GM18907 (cell line): ENCODE data around the gene TIGD4.

Source experiments
- ATAC-seq: cut with Tn5 transposase; IDR thresholded peaks from one replicate; pipeline ENCODE4 v1.9.1; 2021; ENCODE audit warnings: mild to moderate bottlenecking, moderate library complexity; ENCODE audit not compliant: unreplicated experiment

TIGD4 gene

DNA sequence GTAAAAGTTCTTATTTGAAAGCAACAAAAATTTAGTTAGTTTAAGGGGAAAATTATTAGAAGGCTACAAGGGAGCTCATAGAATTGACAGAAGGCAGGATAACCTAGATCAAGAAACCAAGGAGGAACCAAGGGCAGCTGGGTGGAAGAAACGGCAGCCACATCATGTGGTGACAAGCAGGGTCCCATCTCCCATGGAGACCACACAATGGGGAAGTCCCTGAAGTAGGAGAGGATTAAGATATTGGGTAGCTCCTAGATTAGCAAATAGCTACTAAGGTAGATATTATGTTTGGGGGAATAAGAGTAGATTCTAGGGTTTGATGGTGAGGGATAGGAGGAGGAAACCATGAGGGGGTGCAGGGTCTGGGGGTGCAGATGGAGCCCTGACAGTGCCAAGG is 51.7 kb downstream of the TIGD4 start:
- ATAC-seq = no peak

DNA sequence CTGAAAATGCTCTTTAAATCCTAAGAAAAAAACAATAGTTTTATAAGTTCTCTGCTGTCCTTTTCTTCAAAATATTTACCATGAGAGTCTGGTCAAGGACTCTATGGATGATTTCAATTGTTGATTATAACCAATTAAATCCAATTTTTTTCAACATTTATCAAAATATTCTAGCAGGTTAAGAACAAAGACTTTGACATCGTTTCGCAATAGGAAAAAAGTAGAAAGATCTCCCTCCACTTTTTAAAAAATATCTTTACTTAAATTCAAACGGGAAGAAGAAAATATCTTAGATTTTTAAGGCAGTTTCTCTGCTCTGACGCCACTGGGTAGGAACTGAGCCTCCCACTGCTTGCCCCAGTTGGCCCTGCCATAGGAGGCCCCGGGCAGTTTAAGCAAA is 55.0 kb downstream of the TIGD4 start:
- no peak for ATAC-seq

DNA sequence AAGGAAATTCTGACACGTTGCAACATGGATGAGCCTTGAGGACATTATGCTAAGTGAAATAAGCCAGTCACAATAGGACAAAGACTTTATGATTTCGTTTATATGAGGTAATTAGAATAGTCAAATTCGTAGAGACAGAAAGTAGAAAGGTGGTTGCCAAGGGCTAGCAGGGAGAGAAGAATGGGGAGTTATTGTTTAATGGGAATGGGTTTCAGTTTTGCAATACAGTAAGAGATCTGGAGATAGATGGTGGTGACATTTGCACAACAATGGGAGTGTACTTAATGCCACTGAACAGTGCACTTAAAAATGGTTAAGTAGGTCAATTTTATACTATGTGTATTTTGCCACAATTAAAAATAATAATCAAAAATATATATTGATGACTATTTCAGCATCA is 56.3 kb downstream of the TIGD4 start:
- no peak for ATAC-seq

DNA sequence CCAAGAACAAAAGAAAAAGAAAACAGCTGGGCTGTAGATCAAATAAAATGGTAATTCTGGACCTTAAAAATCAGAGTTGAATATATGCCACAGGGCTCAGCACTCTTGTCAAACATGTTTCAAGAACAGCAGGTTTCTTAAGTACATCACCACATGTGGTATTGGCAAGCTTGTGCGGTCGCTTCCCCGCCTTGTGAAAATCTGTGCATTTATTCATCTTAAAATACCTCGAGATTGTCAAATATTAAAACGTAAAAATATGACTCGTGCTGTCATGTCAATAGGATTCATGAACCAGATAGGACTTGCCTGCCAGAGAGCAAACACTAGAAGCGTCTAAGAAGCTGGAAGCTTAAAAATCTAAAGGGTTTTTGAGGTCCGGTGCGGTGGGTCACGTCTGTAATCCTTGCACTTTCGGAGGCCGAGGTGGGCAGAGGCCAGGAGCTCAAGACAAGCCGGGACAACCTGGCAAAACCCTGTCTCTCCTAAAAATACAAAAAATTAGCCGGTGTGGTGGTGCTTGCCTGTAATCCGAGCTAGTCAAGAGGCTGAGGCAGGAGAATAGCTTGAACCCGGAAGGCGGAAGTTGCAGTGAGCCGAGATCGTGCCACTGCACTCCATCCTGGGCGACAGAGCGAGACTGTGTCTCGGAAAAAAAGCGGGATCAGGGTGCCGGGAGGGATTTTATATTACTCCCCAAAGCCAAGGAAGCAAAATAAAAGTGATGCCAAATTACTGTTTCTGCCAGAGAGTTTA is 59.6 kb downstream of the TIGD4 start:
- no peak for ATAC-seq
